Left colon (tissue), 2 donors: ENCODE measurements around the gene KLK6. TPM values are rescaled to one million over a fixed set of nuclear protein-coding genes. Genes with fewer than 3 reads are reported as not detected.

Source experiments
- ATAC-seq: fragments of 200-7000 bp; cut with Tn5 transposase; one replicate; pipeline ENCODE4 v1.9.1; 2020; ENCODE audit warnings: mild to moderate bottlenecking, moderate library complexity
- DNase-seq, 2 donors: peaks; one replicate each; pipeline ENCODE4 v3.0.0-alpha.2; 2020
- intact Hi-C, 2 donors: fragments of 100-400 bp; cut with DNase I in 1 of 2; cut with micrococcal nuclease in 1 of 2; formaldehyde crosslinking; loops; one replicate each; pipeline versions ENCODE4 v1.11.2 to v1.14.0; 2022; cut with DNase I, micrococcal nuclease
- total RNA-seq, 2 donors: library from RNA; stranded (reverse); fragmentation: NEBNext Ultra II Directional; extraction: Animal tissue kit (Norgen Biotek cat#: 25700); gene quantifications; one replicate each; pipeline ENCODE4 v1.2.1, GENCODE V29; 2021
- donor health status: DM: no; HTN: no; CAD: no.
- donor health status: DM: yes; HTN: yes; CAD: no.

KLK6 gene
- total RNA-seq, 2 donors from 2014 or later = not detected

GRCh38 chr19:50921426-50922316, 47.7 kb downstream of the KLK6 start:
- intact Hi-C loops = no loop called here
- ATAC-seq (peak; percentile 31), DNase-seq (no peak)

GRCh38 chr19:50916069-50916468, 53.3 kb downstream of the KLK6 start:
- intact Hi-C loops = no loop called here
- ATAC-seq (no peak), DNase-seq (no peak)

- ATAC-seq (no peak), DNase-seq (no peak)
- intact Hi-C loops = no loop called here
Observed at GRCh38 chr19:50912727-50913716, 56.4 kb downstream of the KLK6 start.

GRCh38 chr19:50912102-50912599, 57.2 kb downstream of the KLK6 start:
- no peak for ATAC-seq
- intact Hi-C loops = no loop called here
- DNase-seq = no peak

- intact Hi-C loops = no loop called here
- ATAC-seq (no peak), DNase-seq (no peak)
Observed at GRCh38 chr19:50911206-50912101, 57.9 kb downstream of the KLK6 start, which contains the start of gene KLK4. Gene KLK4, minus strand, starts transcription at chr19:50911395. Its CDS starts 657 bp downstream, at chr19:50910738.

- no peak for ATAC-seq
- DNase-seq = no peak
- intact Hi-C loops = no loop called here
Observed at GRCh38 chr19:50910722-50911121, 58.7 kb downstream of the KLK6 start.

GRCh38 chr19:50909240-50910070, 59.9 kb downstream of the KLK6 start:
- intact Hi-C loops = no loop called here
- ATAC-seq (peak; percentile 97), DNase-seq (peak; percentile 76 to 81)

Other genes with a start within 250 kb of the KLK6 start
- gene SHANK1, start 249.8 kb downstream of the KLK6 start, total RNA-seq = under 1 TPM; 0.21 to 0.36 TPM
- 1 to 10 TPM; 2.1 to 5.7 TPM for gene CLEC11A, start 246.2 kb downstream of the KLK6 start, total RNA-seq
- not detected for gene GPR32, start 199.1 kb downstream of the KLK6 start, total RNA-seq
- gene ACP4, start 179.2 kb downstream of the KLK6 start, total RNA-seq = not detected
- gene KLK1, start 145.8 kb downstream of the KLK6 start, total RNA-seq = 100 to 1,000 TPM; 182 to 236 TPM
- 1 to 10 TPM; 4.5 to 8.5 TPM for gene KLK15, start 136.0 kb downstream of the KLK6 start, total RNA-seq
- gene KLK3, start 114.7 kb downstream of the KLK6 start, total RNA-seq = 10 to 100 TPM in 1 of 2 donors, 1 to 10 TPM in 1; 5.7 to 11.7 TPM
- under 1 TPM in 1 of 2 donors, not detected in 1; 0.12 TPM for gene KLK2, start 96.2 kb downstream of the KLK6 start, total RNA-seq
- 1 to 10 TPM; 3.5 to 6.4 TPM for gene KLK4, start 58.2 kb downstream of the KLK6 start, total RNA-seq
- not detected for gene KLK5, start 16.6 kb downstream of the KLK6 start, total RNA-seq
- gene KLK7, start 14.3 kb upstream of the KLK6 start, total RNA-seq = not detected
- gene KLK8, start 32.0 kb upstream of the KLK6 start, total RNA-seq = not detected
- under 1 TPM; 0.37 to 0.70 TPM for gene KLK10, start 50.1 kb upstream of the KLK6 start, total RNA-seq
- gene KLK11, start 57.0 kb upstream of the KLK6 start, total RNA-seq = under 1 TPM; 0.47 to 0.64 TPM
- under 1 TPM; 0.73 to 0.81 TPM for gene KLK12, start 65.4 kb upstream of the KLK6 start, total RNA-seq
- gene KLK13, start 95.5 kb upstream of the KLK6 start, total RNA-seq = under 1 TPM; 0.43 to 0.98 TPM
- gene KLK14, start 113.3 kb upstream of the KLK6 start, total RNA-seq = under 1 TPM in 1 of 2 donors, not detected in 1; 0.49 TPM
- gene CTU1, start 138.8 kb upstream of the KLK6 start, total RNA-seq = 1 to 10 TPM; 4.6 to 5.6 TPM
- 1 to 10 TPM in 1 of 2 donors, under 1 TPM in 1; 0.82 to 2.0 TPM for gene SIGLEC9, start 155.3 kb upstream of the KLK6 start, total RNA-seq
- gene SIGLEC7, start 172.7 kb upstream of the KLK6 start, total RNA-seq = 1 to 10 TPM; 1.1 to 1.3 TPM